GM23248 (cell line): ENCODE results near the gene CD59.

Experiments used
- EZH2 ChIP-seq: fragments of 200-600 bp; sonication (generic); IDR thresholded peaks from 2 replicates; pipeline ENCODE4 v1.6.1; 2018; ENCODE audit warnings: antibody characterized with exemption, mild to moderate bottlenecking; ENCODE audit not compliant: insufficient read depth, poor library complexity, severe bottlenecking
- EZH2phosphoT487 ChIP-seq: fragments of 200-600 bp; sonication (generic); IDR thresholded peaks from 2 replicates; pipeline ENCODE4 v1.6.1; 2018; ENCODE audit warnings: antibody characterized with exemption, moderate library complexity, mild to moderate bottlenecking, low read depth; ENCODE audit not compliant: insufficient read depth

DNA sequence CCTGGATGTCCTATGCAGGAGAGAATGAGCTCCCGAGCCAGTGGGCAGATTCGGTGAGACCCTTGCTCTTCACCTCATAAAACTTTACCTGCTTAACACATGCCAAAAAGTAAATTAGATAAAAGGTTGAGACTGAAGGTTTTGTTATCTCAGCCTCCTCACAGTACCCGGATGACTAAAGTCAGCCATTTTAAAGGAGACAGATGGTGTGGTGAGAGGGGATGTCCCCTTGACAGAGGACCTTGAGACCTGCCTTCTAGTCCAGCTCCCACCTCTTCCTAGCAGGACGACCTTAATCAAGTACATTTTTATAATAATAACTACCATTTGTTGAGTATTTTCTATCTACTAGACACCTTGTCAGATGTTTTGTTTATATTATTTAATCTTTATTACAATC is 75.3 kb downstream of the CD59 start:
- TF ChIP-seq EZH2 (no peak), EZH2phosphoT487 (no peak)
